ENCODE measurements around the gene ABCC2.
A peak's percentile ranks its signal among the peaks of the same experiment; 100 is the strongest.

Gene ABCC2

DNA sequence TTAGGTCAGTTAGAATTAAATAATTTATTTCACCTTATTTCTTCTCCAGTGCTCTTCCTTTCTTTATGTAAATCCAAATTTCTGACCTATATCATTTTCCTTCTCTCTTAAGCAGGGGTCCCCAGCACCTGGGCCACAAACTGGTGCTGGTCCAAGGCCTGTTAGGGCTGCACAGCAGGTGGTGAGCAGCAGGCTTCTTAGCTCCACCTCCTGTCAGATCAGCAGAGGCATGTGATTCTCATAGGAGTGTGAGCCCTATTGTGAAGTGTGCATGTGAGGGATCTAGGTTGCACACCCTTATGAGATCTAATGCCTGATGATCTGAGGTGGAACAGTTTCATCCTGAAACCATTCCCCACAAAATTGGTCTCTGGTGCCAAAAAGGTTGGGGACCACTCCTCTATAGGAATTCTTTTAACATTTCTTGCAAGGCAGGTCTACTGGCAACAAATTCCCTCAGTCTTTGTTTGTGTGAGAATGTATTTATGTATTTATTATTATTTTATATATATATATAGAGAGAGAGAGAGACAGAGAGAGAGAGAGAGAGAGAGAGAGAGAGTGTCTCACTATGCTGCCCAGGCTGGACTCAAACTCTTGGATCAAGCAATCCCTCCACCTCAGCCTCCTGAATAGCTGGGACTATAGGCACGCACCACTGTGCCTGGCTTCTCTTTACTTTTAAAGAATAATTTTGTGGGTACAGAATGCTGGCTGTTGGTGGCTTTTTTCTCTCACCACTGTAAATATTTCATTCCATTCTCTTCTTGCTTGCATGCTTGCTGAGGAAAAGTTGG lies 4.3 kb upstream of the ABCC2 start:
- peak; percentile 24 for DNase-seq

DNA sequence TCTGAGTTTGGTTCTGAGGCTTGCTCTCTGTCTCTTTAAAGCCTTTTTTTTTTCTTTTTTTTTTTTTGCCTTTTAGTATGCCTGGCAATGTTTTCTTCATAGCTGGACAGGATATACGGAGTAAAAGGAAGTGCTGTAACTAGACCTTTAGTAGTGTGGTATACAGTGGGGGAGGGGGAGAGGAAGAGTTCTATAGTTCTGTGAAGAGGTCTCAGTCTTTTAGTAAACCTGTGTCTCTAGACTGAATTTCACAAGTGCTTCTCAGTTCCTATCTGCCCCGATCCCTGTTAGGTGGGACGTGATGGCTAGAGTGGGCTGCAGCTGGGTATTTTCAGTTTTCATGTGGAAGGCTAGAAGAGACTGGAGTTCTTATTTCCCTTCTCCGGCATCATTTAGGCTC lies 3.1 kb upstream of the ABCC2 start:
- peak; percentile 81 for DNase-seq

DNA sequence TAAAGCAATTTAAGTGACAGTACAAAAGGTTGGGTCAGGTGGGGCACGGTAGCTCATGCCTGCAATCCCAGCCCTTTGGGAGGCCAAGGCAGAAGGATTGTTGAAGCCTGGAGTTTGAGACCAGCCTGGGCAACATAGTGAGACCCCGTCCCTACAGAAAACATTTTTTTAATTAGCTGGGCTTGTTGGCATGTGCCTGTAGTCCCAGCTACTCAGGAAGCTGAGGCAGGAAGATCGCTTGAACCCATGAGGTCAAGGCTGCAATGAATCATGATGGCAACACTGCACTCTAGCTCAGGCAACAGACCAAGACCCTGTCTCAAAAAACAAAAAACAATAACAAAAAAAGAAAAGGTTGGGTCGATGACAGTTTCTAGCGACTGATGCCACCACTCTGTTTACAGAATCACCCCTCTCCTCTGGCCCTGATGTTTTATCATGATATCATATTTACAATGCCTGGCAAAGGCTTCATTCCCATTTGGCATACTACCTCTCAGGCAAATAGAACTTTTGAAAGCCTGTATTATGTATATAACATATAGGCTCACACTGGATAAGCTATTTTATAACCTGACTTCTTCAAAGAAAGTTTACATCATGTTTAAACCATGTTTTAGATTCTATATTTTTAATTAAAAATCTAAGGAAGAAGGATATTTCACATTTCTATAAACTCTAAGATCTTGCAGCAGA lies 558 bp upstream of the ABCC2 start:
- DNase-seq: peak; percentile 14

DNA sequence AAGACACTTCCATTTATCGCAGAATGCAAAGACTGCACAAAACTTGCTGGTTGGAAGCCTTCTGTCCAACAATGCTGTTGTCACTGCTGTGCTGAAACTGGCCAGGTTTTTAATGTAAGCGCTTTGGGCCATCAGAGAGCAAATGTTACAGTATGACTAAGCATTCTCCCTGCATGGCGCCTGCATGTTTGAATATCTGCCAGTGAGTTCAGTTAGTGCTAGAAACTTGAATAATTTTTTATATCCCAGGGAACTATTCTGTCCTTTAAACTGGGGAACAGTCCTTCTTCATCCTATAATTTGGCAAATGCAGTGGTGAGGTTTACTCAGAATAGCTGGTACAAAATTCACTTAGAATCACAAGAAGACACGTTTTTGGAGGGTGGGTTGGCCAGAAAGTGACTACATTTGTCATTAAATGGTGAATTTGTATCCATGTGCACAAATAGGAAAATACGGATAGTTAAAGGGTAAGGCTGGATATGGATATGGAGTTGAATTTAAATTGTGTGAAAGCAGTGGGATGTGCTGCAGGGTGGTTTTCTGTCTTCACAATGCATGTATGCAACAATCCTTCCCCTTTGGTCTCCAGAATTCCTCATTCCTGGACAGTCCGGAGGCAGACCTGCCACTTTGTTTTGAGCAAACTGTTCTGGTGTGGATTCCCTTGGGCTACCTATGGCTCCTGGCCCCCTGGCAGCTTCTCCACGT lies 1.7 kb downstream of the ABCC2 start:
- DNase-seq: peak; percentile 86

DNA sequence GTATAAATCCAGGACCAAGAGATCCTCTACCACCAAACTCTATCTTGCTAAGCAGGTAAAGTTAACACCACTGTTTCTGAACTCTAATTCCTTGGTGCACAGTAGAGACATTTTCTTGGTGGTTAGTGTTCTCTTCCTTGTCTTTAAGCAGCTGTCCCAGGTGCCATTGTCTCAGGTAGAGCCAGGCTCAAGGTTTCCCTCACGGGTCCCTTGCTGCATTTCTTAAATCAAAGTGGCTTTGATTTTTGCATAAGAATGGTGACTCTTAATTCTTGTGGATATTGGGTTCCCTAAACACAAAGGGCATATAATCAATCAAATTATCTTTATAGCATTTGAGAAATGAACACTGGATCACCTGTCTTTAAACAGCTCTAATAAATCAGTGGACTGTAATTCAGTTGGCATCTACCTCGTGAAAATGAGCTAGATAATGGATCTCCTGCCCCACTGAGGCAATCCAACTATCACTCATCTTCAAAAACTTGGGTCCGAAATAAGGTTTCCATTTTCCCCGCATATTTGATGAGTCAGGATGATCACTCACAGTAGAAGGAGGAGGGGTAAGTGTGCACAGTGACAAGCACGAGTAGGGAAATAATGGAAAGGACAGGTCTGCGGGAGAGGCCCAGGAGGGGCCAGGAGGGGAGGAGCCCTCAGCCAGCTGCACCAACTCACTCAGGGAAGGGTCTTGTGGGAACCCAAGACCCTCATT lies 2.4 kb downstream of the ABCC2 start:
- peak; percentile 60 for DNase-seq

DNA sequence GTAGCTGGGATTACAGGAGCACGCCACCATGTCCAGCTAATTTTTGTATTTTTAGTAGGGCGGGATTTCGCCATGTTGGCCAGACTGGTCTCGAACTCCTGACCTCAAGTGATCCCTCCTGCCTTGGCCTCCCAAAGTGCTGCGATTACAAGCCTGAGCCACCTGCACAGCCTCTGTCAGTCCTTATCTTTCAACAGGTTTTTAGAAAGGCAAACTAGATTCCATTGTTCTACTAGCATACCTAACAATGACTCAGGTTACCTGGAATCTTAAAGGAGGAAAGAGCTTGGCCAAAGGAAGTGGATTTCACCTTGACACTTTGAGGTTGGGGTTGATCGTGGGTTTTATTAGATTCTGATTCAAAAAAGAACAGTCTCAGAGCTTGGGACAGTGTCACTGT lies 3.2 kb downstream of the ABCC2 start:
- DNase-seq: no peak

DNA sequence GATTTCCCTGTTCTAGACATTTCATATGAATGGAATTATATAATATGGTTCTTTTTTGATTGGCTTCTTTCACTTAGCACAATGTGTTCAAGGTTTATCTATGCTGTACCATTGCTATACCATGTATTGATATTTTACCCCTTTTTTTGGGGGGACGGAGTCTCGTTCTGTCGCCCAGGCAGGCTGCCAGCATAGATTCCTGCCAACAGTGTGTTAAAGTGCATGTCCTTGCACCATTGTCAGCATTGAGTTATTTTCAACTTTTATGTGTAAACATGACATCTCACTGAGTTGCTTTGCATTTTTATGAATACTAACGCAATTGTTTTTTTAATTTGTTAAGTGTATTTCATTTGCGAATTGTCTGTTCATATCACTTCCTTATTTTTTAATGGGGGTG lies 4.9 kb downstream of the ABCC2 start:
- no peak for DNase-seq

DNA sequence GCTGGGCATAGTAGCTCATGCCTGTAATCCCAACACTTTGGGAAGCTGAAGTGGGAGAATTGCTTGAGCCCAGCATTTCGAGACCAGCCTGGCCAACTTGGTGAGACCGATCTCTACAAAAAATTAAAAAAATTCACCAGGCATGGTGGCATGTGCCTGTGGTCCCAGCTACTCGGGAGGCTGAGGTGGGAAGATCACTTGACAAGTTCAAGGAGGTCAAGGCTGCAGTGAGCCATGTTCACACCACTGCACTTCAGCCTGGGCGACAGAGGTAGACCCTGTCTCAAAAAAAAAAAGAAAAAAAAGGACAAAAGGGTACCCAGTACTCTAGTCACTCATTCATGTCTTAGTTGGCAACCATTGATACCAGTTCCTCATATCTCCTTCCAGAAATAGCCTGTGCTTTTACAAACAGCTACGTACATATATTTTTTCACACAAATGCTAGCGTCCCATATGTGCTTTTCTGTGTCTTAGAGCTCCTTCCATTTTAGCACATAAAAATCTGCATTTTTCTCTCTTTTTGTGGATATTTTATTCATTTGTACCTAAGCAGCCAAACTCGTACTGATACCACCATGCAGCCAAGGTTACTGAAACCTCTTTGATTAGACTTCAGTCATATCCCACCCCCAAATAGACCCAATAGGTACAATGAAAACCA lies 5.5 kb downstream of the ABCC2 start:
- no peak for DNase-seq

DNA sequence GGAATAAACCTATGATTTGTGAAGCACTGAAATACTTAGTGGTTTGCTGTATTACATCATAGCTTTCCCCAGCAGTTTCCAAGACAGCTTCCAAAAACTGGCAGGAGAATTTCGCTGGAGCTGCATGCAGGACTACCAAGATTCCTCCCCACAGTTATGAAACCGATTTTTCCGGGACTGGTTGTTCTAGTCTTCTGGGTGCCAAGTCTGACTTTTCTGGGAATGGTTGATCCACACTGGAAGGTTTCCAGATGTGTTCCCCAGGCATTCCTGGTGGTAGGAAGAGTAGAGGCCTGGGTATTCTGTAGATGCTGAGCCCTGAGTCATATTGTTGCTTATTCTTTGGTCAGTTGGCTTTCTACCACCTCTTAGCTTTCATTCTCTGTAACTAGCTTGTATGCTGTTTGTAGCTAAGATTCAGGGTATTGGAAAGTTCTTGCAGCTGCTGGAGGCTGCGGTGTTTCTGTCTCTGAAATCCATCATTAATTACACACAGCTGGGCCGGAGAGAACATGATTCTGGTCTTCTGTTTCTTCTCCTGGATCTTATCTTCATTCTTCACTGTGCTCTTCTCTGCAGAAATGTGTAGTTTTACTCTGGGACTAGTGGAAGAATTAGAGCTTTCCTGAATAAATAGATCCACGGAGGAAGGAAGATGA lies 6.3 kb downstream of the ABCC2 start:
- DNase-seq: peak; percentile 76

DNA sequence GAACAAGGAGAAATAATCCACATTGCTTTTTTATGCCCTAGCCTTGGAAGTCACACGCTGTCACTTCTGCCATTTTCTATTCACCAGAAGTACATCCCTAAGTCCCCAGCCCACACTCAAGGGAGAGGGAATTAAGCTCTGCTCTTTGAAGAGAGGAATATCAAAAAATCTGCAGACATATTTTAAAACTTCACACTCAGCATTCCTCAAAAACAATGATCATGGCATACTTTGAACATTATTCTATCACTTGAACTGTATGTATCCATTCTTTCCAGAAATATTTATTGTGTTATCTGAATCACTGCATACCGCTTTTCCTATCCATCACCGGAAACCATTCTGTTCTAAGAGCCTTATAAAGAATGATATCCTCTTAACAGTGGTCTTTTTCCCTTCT lies 9.4 kb downstream of the ABCC2 start:
- DNase-seq: no peak

DNA sequence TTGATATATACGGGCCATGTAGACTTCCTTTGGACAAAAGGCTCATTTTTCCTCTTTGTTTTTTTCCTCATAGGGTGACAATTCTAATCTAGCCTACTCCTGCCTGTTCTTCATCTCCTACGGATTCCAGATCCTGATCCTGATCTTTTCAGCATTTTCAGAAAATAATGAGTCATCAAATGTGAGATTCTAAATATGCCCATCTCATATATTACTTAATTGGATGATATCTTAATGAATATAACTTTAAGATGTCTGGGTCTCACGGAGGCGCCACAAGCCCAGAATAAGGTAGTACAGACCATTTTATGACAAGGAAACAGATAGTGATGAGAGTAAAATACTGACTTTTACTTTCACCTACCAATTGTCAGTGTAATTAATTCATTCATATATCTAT lies 11.4 kb downstream of the ABCC2 start:
- DNase-seq: no peak

DNA sequence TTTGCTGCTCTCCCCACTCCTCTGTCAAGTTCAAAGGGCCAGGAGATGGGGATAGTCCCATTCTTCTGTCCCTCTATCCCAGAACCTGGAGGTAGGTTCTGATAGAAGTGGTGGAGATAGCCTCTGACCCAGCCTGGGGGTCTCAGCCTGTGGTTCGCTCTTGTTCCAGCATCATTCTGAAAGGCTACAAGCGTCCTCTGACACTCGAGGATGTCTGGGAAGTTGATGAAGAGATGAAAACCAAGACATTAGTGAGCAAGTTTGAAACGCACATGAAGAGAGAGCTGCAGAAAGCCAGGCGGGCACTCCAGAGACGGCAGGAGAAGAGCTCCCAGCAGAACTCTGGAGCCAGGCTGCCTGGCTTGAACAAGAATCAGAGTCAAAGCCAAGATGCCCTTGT lies 14.5 kb downstream of the ABCC2 start:
- DNase-seq: no peak

DNA sequence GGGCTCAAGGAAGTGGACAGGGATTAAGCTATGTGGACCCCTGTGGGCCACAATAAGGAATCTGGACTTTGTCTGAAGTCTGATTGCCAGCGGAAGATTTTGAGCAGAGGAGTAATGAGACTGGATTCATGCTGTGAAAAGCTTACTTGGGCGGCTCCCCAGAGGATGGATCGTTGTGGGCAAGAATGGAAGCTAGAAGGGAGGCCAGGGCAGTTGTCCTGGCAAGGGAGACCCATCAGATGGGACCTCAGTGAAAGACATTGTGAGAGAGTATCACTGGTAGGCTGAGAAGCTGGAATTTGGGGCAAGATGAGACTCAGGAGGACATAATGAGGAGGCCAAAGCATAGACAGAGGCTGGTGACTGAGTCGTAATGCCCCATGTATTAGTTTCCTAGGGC lies 15.6 kb downstream of the ABCC2 start:
- DNase-seq: no peak

DNA sequence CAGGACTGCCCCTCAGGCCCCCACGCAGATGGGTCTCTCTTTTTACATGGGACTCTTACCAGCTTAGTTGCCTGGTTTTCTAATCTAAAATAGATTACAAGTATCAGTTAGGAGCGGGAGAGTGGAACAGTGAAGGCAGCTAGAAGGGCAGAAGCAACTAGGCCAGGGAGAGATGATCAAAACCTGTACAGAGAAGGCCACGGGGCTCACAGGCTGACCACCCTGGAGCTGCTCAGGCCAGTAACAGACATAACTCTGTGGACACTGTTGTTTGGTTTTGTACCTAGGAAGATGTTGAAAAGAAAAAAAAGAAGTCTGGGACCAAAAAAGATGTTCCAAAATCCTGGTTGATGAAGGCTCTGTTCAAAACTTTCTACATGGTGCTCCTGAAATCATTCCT lies 16.5 kb downstream of the ABCC2 start:
- DNase-seq: no peak

DNA sequence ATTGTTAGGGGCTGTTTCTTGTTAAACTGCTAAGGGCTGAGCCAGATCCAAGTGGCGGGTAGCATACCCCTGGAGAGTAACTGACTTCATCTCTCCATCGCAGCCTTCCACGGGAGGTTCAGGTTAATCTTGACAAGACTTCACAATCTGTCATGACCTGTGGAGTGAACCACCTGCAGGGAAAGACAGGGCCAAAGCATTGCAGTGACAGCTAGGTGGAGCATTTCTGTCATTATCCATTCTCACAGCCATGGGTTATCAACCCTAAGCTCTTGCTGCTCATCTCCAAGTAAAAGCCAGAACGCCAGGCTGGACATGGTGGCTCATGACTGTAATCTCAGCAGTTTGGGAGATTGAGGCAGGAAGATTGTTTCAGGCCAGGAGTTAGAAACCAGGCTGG lies 17.2 kb downstream of the ABCC2 start:
- no peak for DNase-seq

DNA sequence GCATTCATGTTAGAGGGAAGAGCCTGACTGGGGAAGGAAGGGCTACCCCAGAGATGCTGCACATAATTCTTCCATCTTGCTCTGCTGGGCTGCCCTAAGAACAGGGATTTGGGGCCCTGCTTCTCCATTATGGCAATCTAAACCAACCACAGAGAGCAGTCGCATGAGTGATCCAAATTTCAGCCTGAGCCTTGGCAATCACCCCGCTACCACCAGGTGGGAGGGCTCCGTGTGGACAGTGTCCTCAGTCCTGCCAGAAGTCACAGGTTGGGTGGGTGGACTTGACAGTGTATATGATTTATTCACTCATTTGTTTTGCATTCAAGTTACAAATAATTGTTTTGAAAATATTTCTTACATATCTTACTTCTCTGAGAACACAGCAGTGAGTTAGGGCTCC lies 22.0 kb downstream of the ABCC2 start:
- DNase-seq: no peak

DNA sequence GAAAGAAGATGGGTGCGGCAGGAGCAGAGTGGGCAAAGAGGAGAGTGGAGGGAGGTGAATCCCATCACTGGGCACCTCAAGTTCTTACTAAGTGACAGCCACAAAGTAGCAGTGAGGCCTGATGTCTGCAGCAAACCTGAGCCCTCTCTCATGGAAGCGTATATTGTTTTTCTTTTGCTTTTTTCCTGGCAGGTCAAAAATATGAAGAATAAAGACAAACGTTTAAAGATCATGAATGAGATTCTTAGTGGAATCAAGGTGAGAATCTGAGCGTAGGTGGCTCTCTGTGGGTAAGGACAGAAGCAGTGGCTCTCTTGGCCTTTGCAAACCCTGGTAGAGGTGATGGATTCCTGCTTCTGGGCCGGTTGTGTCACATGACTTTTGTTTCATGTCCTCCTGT lies 22.8 kb downstream of the ABCC2 start:
- DNase-seq: no peak

DNA sequence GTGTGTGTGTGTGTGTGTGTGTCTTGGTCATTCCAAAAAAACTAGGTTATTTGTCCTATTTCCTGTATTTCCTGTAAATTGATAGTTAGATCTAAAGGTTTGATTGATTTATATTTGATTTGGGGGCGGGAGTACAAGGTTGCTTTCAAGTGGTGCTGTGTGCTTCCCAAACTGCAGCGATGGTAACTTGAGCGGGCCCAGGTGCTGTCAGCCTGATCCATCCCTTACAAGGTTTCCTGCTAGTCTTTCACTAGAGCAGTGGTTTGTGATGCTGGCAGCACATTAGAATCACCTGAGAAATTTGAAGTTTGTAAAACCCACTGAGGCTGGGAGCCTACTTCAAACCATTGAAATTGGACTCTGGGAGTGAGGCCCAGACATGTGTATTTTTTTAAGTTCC lies 23.7 kb downstream of the ABCC2 start:
- DNase-seq: no peak

DNA sequence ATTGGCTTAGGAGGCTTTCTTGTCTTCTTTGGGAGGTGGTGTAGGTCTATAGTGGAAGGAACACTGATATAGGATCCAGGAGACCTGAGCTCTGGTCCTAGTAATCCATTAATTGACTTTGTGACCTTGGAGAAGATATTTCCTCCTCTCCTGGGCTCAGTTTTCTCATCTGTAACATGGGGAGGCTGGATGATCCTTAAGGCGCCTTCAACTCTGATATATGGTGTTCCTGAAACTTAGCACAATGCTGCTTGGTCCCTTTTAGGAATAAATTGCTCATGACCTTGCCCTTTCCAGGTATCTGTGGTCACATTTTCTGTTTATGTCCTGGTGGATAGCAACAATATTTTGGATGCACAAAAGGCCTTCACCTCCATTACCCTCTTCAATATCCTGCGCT lies 25.3 kb downstream of the ABCC2 start:
- no peak for DNase-seq

DNA sequence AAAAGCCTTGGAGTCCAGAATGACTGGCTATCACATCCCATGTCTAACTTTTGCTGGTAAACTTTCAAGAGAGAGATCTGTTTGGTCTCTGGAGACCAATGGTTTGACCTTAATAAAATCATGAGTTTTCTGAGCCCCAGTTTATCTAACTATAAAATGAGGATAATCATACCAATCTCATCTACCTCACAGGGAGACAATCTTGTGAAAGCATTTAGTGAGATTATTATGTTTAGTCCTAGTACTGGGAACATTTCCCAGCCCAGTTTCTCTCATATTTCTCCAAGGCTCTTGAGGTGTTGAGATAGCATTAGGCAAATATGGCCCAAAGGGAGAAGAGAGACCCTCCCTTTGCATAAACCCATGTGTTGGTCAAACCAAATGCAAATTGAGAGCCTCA lies 25.8 kb downstream of the ABCC2 start:
- DNase-seq: no peak

DNA sequence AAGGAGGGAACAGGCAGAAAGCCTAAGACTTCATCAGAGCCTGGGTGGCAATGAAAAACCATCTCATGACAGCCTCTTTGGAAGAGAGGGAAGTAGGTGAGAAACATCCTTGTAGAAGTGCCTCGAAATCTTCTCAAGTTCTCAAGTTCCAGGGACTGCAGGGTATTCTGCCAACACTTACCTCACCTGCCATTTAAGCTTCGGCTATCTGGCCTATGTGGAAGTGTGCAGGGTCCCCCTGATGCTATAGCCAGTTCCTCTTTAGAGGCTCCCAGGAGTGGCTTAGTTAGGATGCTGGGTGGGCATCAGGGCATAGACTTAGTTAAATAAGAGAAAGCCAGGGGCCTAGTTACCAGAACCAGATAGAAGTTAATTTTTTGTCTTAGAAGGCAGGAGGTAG lies 27.0 kb downstream of the ABCC2 start:
- DNase-seq: no peak

DNA sequence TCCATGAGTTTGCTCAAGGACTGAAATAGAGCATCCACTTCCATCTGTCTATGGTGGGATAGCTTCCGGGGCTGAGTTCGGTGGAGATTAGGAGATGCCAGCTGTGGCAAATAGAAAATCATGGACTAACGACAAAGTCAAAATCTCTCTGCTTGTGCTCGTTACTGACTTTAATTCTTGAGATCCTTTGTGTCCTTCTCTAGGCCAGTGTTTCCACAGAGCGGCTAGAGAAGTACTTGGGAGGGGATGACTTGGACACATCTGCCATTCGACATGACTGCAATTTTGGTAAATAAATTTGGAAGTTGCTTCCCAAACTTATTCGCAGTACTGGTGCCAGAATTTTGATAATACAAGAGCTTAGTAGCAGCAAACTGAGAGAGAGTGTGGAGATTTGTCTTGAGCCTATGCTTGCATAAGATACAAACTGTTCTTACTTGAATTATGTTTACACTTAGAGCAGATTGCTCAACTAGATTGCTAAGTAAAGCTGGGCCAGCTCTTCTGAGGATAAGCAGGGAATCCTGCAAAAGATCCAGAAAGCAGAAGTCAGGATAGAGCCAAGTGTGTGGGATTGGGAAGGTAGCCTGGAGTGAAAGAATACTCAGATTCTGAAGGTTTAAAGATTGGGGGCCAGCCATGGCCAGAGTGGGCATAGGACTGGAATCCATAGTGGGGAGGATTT lies 27.6 kb downstream of the ABCC2 start:
- no peak for DNase-seq

All from EL (cell line).